A549 treated with AZD2906 at 1 μM for 4 hours (cell line): ENCODE results near the gene AIF1. TPM values are rescaled to one million over a fixed set of nuclear protein-coding genes. Genes with fewer than 3 reads are reported as not detected.

Source experiments
- total RNA-seq: library from RNA; stranded (reverse); fragments of 200-300 nt; extraction: Qiagen RNA extraction; gene quantifications from 5 replicates; pipeline ENCODE4 v1.2.3, GENCODE V29; 2022

Gene AIF1
- not detected in 5 replicates for total RNA-seq

GRCh38 chr6:31614684-31615578 is at the start of gene AIF1:
AIF1 (plus strand) TSS chr6:31615234; CDS start chr6:31615330, 96 bp downstream.

GRCh38 chr6:31572041-31572911 is 42.8 kb upstream of the AIF1 start, which contains the start of gene LTA:
LTA (plus strand) TSS chr6:31572289; CDS start chr6:31572743, 454 bp downstream.

GRCh38 chr6:31575335-31575901 is 39.6 kb upstream of the AIF1 start, which contains the start of gene TNF:
TNF (plus strand) TSS chr6:31575565; CDS start chr6:31575742, 177 bp downstream.

GRCh38 chr6:31582230-31582643 is 32.8 kb upstream of the AIF1 start, which contains the start of gene LTB:
LTB (minus strand) TSS chr6:31582424; CDS start chr6:31582417, 7 bp downstream.

GRCh38 chr6:31586008-31586407 is 29.0 kb upstream of the AIF1 start, which contains the start of gene LST1:
LST1 (plus strand) TSS chr6:31586277; CDS start chr6:31587300, 1,023 bp downstream.

GRCh38 chr6:31620586-31621319 is 5.7 kb downstream of the AIF1 start, which contains the start of gene PRRC2A:
PRRC2A (plus strand) TSS chr6:31620715; CDS start chr6:31622790, 2,075 bp downstream.

GRCh38 chr6:31655349-31656237 is 40.6 kb downstream of the AIF1 start, which contains the start of gene APOM:
APOM (plus strand) TSS chr6:31655894; CDS start chr6:31655967, 73 bp downstream.

GRCh38 chr6:31660381-31661261 is 45.6 kb downstream of the AIF1 start, which contains the start of gene C6orf47:
C6orf47 (minus strand) TSS chr6:31660778; CDS start chr6:31659947, 831 bp downstream.

GRCh38 chr6:31664790-31665500 is 49.9 kb downstream of the AIF1 start, which contains the start of gene GPANK1:
GPANK1 (minus strand) TSS chr6:31664997; CDS start chr6:31664478, 519 bp downstream.

GRCh38 chr6:31665501-31666336 is 50.7 kb downstream of the AIF1 start, which contains the start of gene CSNK2B:
CSNK2B (plus strand) TSS chr6:31666080; CDS start chr6:31666832, 752 bp downstream.

Other genes with a start within 250 kb of the AIF1 start
- 28.1 to 29.7 TPM (median 28.9 TPM) in 5 replicates for gene MICA, start 211.6 kb upstream of the AIF1 start, total RNA-seq
- gene MICB, start 117.1 kb upstream of the AIF1 start, total RNA-seq, result 5.8 to 6.5 TPM (median 6.2 TPM) in 5 replicates
- not detected in 5 replicates for gene MCCD1, start 86.3 kb upstream of the AIF1 start, total RNA-seq
- gene DDX39B, start 73.2 kb upstream of the AIF1 start, total RNA-seq, result 340 to 418 TPM (median 347 TPM) in 5 replicates
- gene ATP6V1G2, start 68.6 kb upstream of the AIF1 start, total RNA-seq, result 0.62 to 1.1 TPM (median 0.93 TPM) in 5 replicates
- gene NFKBIL1, start 67.6 kb upstream of the AIF1 start, total RNA-seq, result 9.5 to 13.0 TPM (median 12.6 TPM) in 5 replicates
- 0.07 to 0.23 TPM (median 0.08 TPM) in 3 of 5 replicates, not detected in the others for gene LTA, start 42.9 kb upstream of the AIF1 start, total RNA-seq
- gene TNF, start 39.7 kb upstream of the AIF1 start, total RNA-seq, result 0.07 to 0.08 TPM in 2 of 5 replicates, not detected in the others
- gene LTB, start 32.8 kb upstream of the AIF1 start, total RNA-seq, result 0.12 to 0.49 TPM (median 0.14 TPM) in 4 of 5 replicates, not detected in the other
- gene LST1, start 29.0 kb upstream of the AIF1 start, total RNA-seq, result 0.14 to 0.41 TPM (median 0.29 TPM) in 5 replicates
- gene NCR3, start 22.2 kb upstream of the AIF1 start, total RNA-seq, result not detected in 5 replicates
- gene PRRC2A, start 5.5 kb downstream of the AIF1 start, total RNA-seq, result 66.2 to 87.9 TPM (median 84.6 TPM) in 5 replicates
- gene BAG6, start 37.4 kb downstream of the AIF1 start, total RNA-seq, result 117 to 150 TPM (median 136 TPM) in 5 replicates
- gene APOM, start 40.7 kb downstream of the AIF1 start, total RNA-seq, result 2.9 to 3.7 TPM (median 3.1 TPM) in 5 replicates
- gene C6orf47, start 45.5 kb downstream of the AIF1 start, total RNA-seq, result 11.3 to 12.4 TPM (median 11.9 TPM) in 5 replicates
- gene GPANK1, start 49.8 kb downstream of the AIF1 start, total RNA-seq, result 7.8 to 11.3 TPM (median 10.1 TPM) in 5 replicates
- 169 to 183 TPM (median 179 TPM) in 5 replicates for gene CSNK2B, start 50.8 kb downstream of the AIF1 start, total RNA-seq
- gene LY6G5B, start 54.7 kb downstream of the AIF1 start, total RNA-seq, result 2.7 to 4.2 TPM (median 3.2 TPM) in 5 replicates
- gene LY6G5C, start 65.8 kb downstream of the AIF1 start, total RNA-seq, result 1.2 to 1.7 TPM (median 1.4 TPM) in 5 replicates
- 14.2 to 17.5 TPM (median 16.7 TPM) in 5 replicates for gene ABHD16A, start 88.1 kb downstream of the AIF1 start, total RNA-seq
- gene LY6G6F, start 91.6 kb downstream of the AIF1 start, total RNA-seq, result not detected in 5 replicates
- not detected in 5 replicates for gene LY6G6D, start 100.1 kb downstream of the AIF1 start, total RNA-seq
- gene LY6G6C, start 106.5 kb downstream of the AIF1 start, total RNA-seq, result 0.08 to 0.14 TPM (median 0.09 TPM) in 3 of 5 replicates, not detected in the others
- not detected in 5 replicates for gene MPIG6B, start 108.1 kb downstream of the AIF1 start, total RNA-seq
- gene DDAH2, start 114.1 kb downstream of the AIF1 start, total RNA-seq, result 25.2 to 32.8 TPM (median 28.6 TPM) in 5 replicates
- gene CLIC1, start 121.3 kb downstream of the AIF1 start, total RNA-seq, result 467 to 486 TPM (median 475 TPM) in 5 replicates
- gene MSH5, start 124.8 kb downstream of the AIF1 start, total RNA-seq, result 10.5 to 14.8 TPM (median 11.7 TPM) in 5 replicates
- gene SAPCD1, start 147.4 kb downstream of the AIF1 start, total RNA-seq, result 1.6 to 4.2 TPM (median 3.1 TPM) in 5 replicates
- 1.3 to 1.9 TPM (median 1.5 TPM) in 5 replicates for gene VWA7, start 162.1 kb downstream of the AIF1 start, total RNA-seq
- gene VARS1, start 180.5 kb downstream of the AIF1 start, total RNA-seq, result 49.3 to 54.8 TPM (median 53.0 TPM) in 5 replicates
- gene LSM2, start 191.7 kb downstream of the AIF1 start, total RNA-seq, result 43.6 to 61.8 TPM (median 59.8 TPM) in 5 replicates
- gene HSPA1L, start 200.0 kb downstream of the AIF1 start, total RNA-seq, result 1.2 to 1.7 TPM (median 1.4 TPM) in 5 replicates
- gene HSPA1A, start 200.3 kb downstream of the AIF1 start, total RNA-seq, result 132 to 240 TPM (median 186 TPM) in 5 replicates
- 94.0 to 169 TPM (median 135 TPM) in 5 replicates for gene HSPA1B, start 212.5 kb downstream of the AIF1 start, total RNA-seq
- gene NEU1, start 247.6 kb downstream of the AIF1 start, total RNA-seq, result 24.3 to 33.7 TPM (median 27.9 TPM) in 5 replicates